ENCODE results near the gene KAT6B. TPM values are rescaled to one million over a fixed set of nuclear protein-coding genes. Genes with fewer than 3 reads are reported as not detected.
A peak's percentile ranks its signal among the peaks of the same experiment; 100 is the strongest.

The KAT6B gene
- total and polyA plus RNA-seq, 7 donors, result 2.1 to 21.3 (median 16.9) TPM

DNA sequence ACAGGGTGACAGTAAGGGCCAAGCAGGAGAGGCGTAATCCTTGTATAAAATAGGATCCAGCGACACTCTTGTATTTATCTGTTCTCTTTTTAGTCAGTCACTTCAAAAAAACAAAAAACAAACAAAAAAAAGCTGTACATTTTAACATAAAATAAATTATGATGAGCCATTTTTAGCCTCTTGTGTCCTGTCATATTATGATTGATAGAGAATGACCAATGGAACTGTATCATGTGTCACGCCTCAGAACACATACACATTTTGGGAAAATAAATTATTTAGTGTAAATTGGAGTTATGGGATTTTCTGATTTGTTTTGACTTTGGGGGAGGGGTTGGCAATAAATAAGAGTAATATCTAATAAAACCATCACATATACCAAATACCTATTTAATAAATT lies 205.7 kb downstream of the KAT6B start:
- 91 to 98% (median 94%) methylated on average over 3 of the region's 3 CpGs for WGBS, 3 donors
- TF ChIP-seq, protein P1, sequence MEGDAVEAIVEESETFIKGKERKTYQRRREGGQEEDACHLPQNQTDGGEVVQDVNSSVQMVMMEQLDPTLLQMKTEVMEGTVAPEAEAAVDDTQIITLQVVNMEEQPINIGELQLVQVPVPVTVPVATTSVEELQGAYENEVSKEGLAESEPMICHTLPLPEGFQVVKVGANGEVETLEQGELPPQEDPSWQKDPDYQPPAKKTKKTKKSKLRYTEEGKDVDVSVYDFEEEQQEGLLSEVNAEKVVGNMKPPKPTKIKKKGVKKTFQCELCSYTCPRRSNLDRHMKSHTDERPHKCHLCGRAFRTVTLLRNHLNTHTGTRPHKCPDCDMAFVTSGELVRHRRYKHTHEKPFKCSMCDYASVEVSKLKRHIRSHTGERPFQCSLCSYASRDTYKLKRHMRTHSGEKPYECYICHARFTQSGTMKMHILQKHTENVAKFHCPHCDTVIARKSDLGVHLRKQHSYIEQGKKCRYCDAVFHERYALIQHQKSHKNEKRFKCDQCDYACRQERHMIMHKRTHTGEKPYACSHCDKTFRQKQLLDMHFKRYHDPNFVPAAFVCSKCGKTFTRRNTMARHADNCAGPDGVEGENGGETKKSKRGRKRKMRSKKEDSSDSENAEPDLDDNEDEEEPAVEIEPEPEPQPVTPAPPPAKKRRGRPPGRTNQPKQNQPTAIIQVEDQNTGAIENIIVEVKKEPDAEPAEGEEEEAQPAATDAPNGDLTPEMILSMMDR (IDR thresholded peaks at IDR 0.05), result no peak
- ATAC-seq (no peak), DNase-seq (no peak)
- Histone ChIP-seq H3K36me3 (ENCODE audit: insufficient read depth in 1 of 2, low read depth in 1 of 2) (peaks cover 0 to 48% of the 10 kb centered on the region in 2 donors), H3K27ac (no peak overlapping the region), H3K4me3 (no peak overlapping the region), H3K9me3 (no peaks in the 10 kb centered on the region), H3K27me3 (ENCODE audit: insufficient read depth in 3 of 3, low read length in 2 of 3) (no peaks in the 10 kb centered on the region), H3K4me1 (peaks cover 22% of the 10 kb centered on the region)
- intact Hi-C loops (cut with DNase I), result no loop called here

DNA sequence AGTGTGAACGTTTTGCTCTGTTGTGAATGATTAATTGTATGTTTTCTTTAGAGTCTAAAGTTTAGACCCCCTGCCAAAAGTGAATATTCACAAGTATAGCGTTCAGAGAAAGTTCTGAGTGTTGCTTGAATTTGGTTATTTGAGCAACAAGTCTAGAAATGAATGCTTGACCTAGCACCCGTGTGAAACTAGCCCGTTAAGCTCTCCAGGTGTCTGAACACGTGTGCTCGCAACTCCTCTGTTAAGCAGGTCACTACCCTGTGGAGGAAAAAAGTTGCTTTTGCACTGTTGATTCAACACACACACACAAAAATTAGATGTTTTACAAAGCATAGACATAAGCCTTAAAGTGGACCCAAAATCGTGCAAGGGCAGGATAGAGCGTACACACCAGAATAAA lies 206.4 kb downstream of the KAT6B start:
- TF ChIP-seq, protein P1 (IDR thresholded peaks at IDR 0.05), result no peak
- Histone ChIP-seq H3K4me1 (peaks cover 24% of the 10 kb centered on the region), H3K27me3 (ENCODE audit: insufficient read depth in 3 of 3, low read length in 2 of 3) (no peaks in the 10 kb centered on the region), H3K4me3 (no peak overlapping the region), H3K9me3 (no peaks in the 10 kb centered on the region), H3K27ac (peak overlapping the region; percentile 68), H3K36me3 (ENCODE audit: insufficient read depth in 1 of 2, low read depth in 1 of 2) (peaks cover 0 to 41% of the 10 kb centered on the region in 2 donors)
- intact Hi-C loops (cut with DNase I), result no loop called here
- DNase-seq (no peak), ATAC-seq (no peak)
- 90 to 93% (median 91%) methylated on average over 8 of the region's 8 CpGs for WGBS, 3 donors

DNA sequence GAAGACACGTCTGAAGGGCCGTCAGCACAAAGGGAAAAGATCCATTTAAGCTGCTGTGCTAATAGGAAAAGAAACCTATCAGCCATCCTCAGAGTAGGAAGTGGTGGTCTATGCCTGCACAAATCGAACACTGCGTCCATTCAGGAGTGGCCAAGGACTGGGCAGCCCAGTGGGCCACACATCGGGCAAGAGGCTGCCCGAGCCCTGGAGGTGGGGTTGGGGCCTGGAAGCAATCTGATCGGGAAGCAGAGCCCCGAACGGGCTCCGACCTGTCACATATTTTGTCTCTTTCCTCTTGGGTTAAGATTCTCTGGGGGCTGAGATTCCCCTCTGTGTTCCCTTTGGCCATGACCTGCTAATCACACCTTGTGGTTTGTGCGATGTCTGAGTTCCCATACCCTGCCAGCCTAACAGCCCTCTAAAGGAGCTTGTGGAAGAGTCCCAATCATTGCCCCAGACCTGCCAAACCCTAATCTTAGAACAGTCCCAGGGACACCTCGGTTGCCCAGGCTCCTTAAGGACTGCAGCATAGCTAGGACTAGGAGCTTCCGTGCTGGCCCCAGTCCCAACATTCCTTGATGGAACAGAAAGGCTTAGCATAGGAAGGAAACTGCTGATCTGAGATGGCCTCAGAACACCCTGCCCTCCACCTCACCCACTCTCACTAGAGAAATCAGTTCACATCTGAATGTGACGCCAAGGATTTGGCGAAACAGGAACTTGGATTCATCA lies 207.2 kb downstream of the KAT6B start:
- Histone ChIP-seq H3K9me3 (no peaks in the 10 kb centered on the region), H3K27ac (peak overlapping the region; percentile 68), H3K36me3 (ENCODE audit: insufficient read depth in 1 of 2, low read depth in 1 of 2) (peaks cover 0 to 34% of the 10 kb centered on the region in 2 donors), H3K4me3 (no peak overlapping the region), H3K4me1 (peaks cover 31% of the 10 kb centered on the region), H3K27me3 (ENCODE audit: insufficient read depth in 3 of 3, low read length in 2 of 3) (no peaks in the 10 kb centered on the region)
- ATAC-seq (peak; percentile 34 to 76 (median 66)), DNase-seq (peak in 1 of 2 donors; percentile 77)
- WGBS, 3 donors, result 63 to 83% (median 71%) methylated on average over 15 of the region's 15 CpGs
- intact Hi-C loops (cut with DNase I), result no loop called here
- TF ChIP-seq, protein P1 (IDR thresholded peaks at IDR 0.05), result no peak

DNA sequence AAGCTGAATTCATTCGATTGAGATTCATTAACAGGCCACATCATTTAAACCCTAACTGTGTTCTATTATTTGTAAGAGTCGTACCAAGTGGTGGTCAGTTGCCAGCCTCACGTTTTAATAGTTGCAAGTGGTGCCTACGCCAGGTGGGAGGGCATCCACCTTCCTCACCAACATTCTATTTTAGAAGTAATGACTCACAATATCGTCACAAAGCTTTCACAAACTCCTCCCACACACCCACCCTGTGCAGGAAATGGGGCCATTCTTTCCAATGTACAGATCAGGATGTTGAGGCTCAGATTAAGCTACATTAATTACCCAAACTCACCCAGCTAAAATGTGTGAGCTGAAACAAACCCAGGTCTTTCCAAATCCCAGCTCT lies 207.7 kb downstream of the KAT6B start:
- ATAC-seq, result peak; percentile 62 to 75 (median 72)
- 30 to 57% (median 39%) methylated on average over 5 of the region's 5 CpGs for WGBS, 3 donors
- intact Hi-C loops (cut with DNase I), result no loop called here

More for the DNA sequence above, 207.7 kb downstream of the KAT6B start:
- TF ChIP-seq, protein P1 (IDR thresholded peaks at IDR 0.05), result no peak
- H3K36me3 ChIP-seq (ENCODE audit: insufficient read depth in 1 of 2, low read depth in 1 of 2), result peaks cover 0 to 28% of the 10 kb centered on the region in 2 donors
- no peaks in the 10 kb centered on the region for H3K27me3 ChIP-seq (ENCODE audit: insufficient read depth in 3 of 3, low read length in 2 of 3)
- peak overlapping the region; percentile 68 for H3K27ac ChIP-seq
- peaks cover 37% of the 10 kb centered on the region for H3K4me1 ChIP-seq
- no peak overlapping the region for H3K4me3 ChIP-seq
- DNase-seq, result no peak
- H3K9me3 ChIP-seq, result no peaks in the 10 kb centered on the region
